K562 (cell line): ENCODE measurements around the gene THYN1.

Experiments
- FOXJ2 ChIP-seq: fragments of 200-800 bp; sonication (Bioruptor generic); IDR thresholded peaks from 2 replicates; pipeline ENCODE4 v1.6.1; 2016; ENCODE audit warnings: missing genetic modification characterization, missing compliant biosample characterization
- GTF2F1 ChIP-seq: IDR thresholded peaks from 2 replicates; pipeline ENCODE4 v1.6.1; 2011; ENCODE audit warnings: low read depth, low read length, improper control_type of control experiment
- POLR2AphosphoS5 ChIP-seq: IDR thresholded peaks from 2 replicates; pipeline ENCODE4 v1.6.1; 2011; ENCODE audit warnings: mild to moderate bottlenecking, low read depth, low read length, moderate library complexity; ENCODE audit not compliant: control insufficient read depth, insufficient read depth
- RCOR1 ChIP-seq, 2 experiments: IDR thresholded peaks; 2 replicates each; pipeline ENCODE4 v1.6.1; 2012; ENCODE audit warnings: low read depth in 2 of 2, low read length in 2 of 2, borderline replicate concordance in 1 of 2, improper control_type of control experiment in 1 of 2
- REST ChIP-seq, 2 experiments: fragments of 450-650 bp; formaldehyde crosslinking in 1 of 2; IDR thresholded peaks; 2 replicates each; pipeline versions ENCODE4 v1.4.0 to v1.6.1; 2014 to 2020; ENCODE audit warnings: mild to moderate bottlenecking in 2 of 2, borderline replicate concordance in 1 of 2, low read depth in 1 of 2
- SLC30A9 ChIP-seq: fragments of 250-450 bp; sonication (Bioruptor Pico); IDR thresholded peaks from 2 replicates; pipeline ENCODE4 v1.8.0; 2022; ENCODE audit warnings: mild to moderate bottlenecking, moderate library complexity
- SOX6 ChIP-seq: fragments of 450-650 bp; IDR thresholded peaks from 2 replicates; pipeline ENCODE4 v1.6.1; 2014; ENCODE audit warnings: mild to moderate bottlenecking
- TAF1 ChIP-seq: IDR thresholded peaks from 2 replicates; pipeline ENCODE4 v1.6.1; 2011; ENCODE audit warnings: mild to moderate bottlenecking, low read length, moderate library complexity; ENCODE audit not compliant: insufficient read depth, control insufficient read depth, severe bottlenecking; ENCODE audit errors: extremely low read depth
- TARDBP ChIP-seq: fragments of 450-650 bp; IDR thresholded peaks from 2 replicates; pipeline ENCODE4 v1.6.1; 2016
- ZNF217 ChIP-seq: sonication (generic); formaldehyde crosslinking; IDR thresholded peaks from 2 replicates; pipeline ENCODE4 v1.8.0; 2022; ENCODE audit warnings: mild to moderate bottlenecking, missing genetic modification reagents
- TF ChIP-seq, protein P1 (sequence below): fragments of 450-650 bp; formaldehyde crosslinking; IDR thresholded peaks from 2 replicates; pipeline ENCODE4 v1.4.0; 2022; ENCODE audit warnings: mild to moderate bottlenecking, moderate library complexity
- TF ChIP-seq, protein P2 (sequence below), 3 experiments: IDR thresholded peaks in 2 of 3; conservative IDR thresholded peaks in 1 of 3; 2 replicates each; pipeline ENCODE4 v1.5.1; 2011 to 2012; ENCODE audit warnings: low read length in 3 of 3, mild to moderate bottlenecking in 3 of 3, control low read depth in 2 of 3, improper control_type of control experiment in 1 of 3, inconsistent platforms in 1 of 3, low read depth in 1 of 3, mixed read lengths in 1 of 3, moderate library complexity in 1 of 3; ENCODE audit not compliant: insufficient read depth in 2 of 3
- TF ChIP-seq, protein P3 (sequence below), 2 experiments: IDR thresholded peaks in 1 of 2; conservative IDR thresholded peaks in 1 of 2; 2 replicates each; pipeline ENCODE4 v1.6.1; 2016; ENCODE audit warnings: low read depth in 2 of 2, mild to moderate bottlenecking in 1 of 2, missing compliant biosample characterization in 1 of 2, missing genetic modification characterization in 1 of 2, moderate library complexity in 1 of 2

GRCh38 chr11:134228625-134229024, 24.5 kb downstream of the THYN1 start:
- TF ChIP-seq SLC30A9 (CRISPR knock-in tag) (no peak), TARDBP (no peak), TAF1 (no peak), RCOR1 (IDR thresholded peaks at IDR 0.05; ENCODE audit: borderline replicate concordance in 1 of 2, low read depth in 2 of 2, low read length in 2 of 2) (no peak), SOX6 (no peak), POLR2AphosphoS5 (no peak), FOXJ2 (tag) (no peak), ZNF217 (CRISPR knock-in tag) (no peak), REST (IDR thresholded peaks at IDR 0.05; ENCODE audit: borderline replicate concordance) (no peak), REST (CRISPR knock-in tag; IDR thresholded peaks at IDR 0.05; ENCODE audit: low read depth) (no peak), GTF2F1 (no peak)
- TF ChIP-seq, protein P1, sequence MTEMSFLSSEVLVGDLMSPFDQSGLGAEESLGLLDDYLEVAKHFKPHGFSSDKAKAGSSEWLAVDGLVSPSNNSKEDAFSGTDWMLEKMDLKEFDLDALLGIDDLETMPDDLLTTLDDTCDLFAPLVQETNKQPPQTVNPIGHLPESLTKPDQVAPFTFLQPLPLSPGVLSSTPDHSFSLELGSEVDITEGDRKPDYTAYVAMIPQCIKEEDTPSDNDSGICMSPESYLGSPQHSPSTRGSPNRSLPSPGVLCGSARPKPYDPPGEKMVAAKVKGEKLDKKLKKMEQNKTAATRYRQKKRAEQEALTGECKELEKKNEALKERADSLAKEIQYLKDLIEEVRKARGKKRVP (CRISPR knock-in tag): no peak
- TF ChIP-seq, protein P2, sequence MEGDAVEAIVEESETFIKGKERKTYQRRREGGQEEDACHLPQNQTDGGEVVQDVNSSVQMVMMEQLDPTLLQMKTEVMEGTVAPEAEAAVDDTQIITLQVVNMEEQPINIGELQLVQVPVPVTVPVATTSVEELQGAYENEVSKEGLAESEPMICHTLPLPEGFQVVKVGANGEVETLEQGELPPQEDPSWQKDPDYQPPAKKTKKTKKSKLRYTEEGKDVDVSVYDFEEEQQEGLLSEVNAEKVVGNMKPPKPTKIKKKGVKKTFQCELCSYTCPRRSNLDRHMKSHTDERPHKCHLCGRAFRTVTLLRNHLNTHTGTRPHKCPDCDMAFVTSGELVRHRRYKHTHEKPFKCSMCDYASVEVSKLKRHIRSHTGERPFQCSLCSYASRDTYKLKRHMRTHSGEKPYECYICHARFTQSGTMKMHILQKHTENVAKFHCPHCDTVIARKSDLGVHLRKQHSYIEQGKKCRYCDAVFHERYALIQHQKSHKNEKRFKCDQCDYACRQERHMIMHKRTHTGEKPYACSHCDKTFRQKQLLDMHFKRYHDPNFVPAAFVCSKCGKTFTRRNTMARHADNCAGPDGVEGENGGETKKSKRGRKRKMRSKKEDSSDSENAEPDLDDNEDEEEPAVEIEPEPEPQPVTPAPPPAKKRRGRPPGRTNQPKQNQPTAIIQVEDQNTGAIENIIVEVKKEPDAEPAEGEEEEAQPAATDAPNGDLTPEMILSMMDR (IDR thresholded peaks at IDR 0.05 in 2 of 3, conservative IDR thresholded peaks at IDR 0.05 in 1 of 3; ENCODE audit: insufficient read depth in 2 of 3, low read depth in 1 of 3, low read length in 3 of 3): no peak
- TF ChIP-seq, protein P3, sequence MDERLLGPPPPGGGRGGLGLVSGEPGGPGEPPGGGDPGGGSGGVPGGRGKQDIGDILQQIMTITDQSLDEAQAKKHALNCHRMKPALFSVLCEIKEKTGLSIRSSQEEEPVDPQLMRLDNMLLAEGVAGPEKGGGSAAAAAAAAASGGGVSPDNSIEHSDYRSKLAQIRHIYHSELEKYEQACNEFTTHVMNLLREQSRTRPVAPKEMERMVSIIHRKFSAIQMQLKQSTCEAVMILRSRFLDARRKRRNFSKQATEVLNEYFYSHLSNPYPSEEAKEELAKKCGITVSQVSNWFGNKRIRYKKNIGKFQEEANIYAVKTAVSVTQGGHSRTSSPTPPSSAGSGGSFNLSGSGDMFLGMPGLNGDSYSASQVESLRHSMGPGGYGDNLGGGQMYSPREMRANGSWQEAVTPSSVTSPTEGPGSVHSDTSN (CRISPR knock-in tag; IDR thresholded peaks at IDR 0.05; ENCODE audit: low read depth): no peak
- TF ChIP-seq, protein P3 (tag; conservative IDR thresholded peaks at IDR 0.05; ENCODE audit: low read depth): no peak
